HepG2 (cell line): ENCODE results near the gene UBTD2. TPM values are rescaled to one million over a fixed set of nuclear protein-coding genes. Genes with fewer than 3 reads are reported as not detected.

Experiments
- ATAC-seq: fragments of 200-7000 bp; cut with Tn5 transposase; 3 replicates; pipeline ENCODE4 v1.9.1; 2020; ENCODE audit warnings: mild to moderate bottlenecking, moderate library complexity
- BruUV-seq: library from RNA; stranded (reverse); fragments of 400-500 nt; replicated peaks from 2 replicates; lab custom pipeline; 2021; lab: Mats Ljungman, UMichigan
- CTCF ChIA-PET: fragments of 300-600 bp; formaldehyde crosslinking; extraction: SDS; loops from one replicate; lab custom pipeline; 2021; ENCODE audit warnings: low total read pairs, inconsistent platforms, low intra/inter-chr PET ratio; lab: Yijun Ruan, JAX
- POLR2A ChIA-PET: fragments of 350-600 bp; sonication (Branson Sonifier 250); formaldehyde crosslinking; loops from one replicate; lab custom pipeline; 2020; ENCODE audit warnings: antibody characterized with exemption, inconsistent platforms; lab: Yijun Ruan, JAX
- DNase-seq: peaks from one replicate; pipeline ENCODE4 v3.0.0-alpha.2; 2015; ENCODE audit warnings: low spot score
- FAIRE-seq: peaks from 3 replicates; lab custom pipeline; 2011; peaks lifted over from hg19 to GRCh38; lab: Jason Lieb, UNC
- H2AFZ ChIP-seq: one replicate; pipeline ENCODE4 v1.6.1; 2011; ENCODE audit warnings: low read length, inconsistent platforms
- H3K27ac ChIP-seq: fragments of 300-600 bp; 3 replicates; pipeline ENCODE4 v1.8.0; 2011; ENCODE audit warnings: mixed run types, mild to moderate bottlenecking, mixed read lengths, low read length, inconsistent platforms; ENCODE audit not compliant: insufficient read depth; ENCODE audit errors: extremely low read length
- H3K27me3 ChIP-seq, 2 experiments: fragments of 200-600 bp in 1 of 2; 2 replicates in 1 of 2; 3 replicates in 1 of 2; pipeline versions ENCODE4 v1.6.0 to v1.8.0; 2011; ENCODE audit warnings: low read length in 2 of 2, mild to moderate bottlenecking in 2 of 2, moderate library complexity in 2 of 2, inconsistent platforms in 1 of 2; ENCODE audit not compliant: insufficient read depth in 2 of 2, control insufficient read depth in 1 of 2
- H3K36me3 ChIP-seq, 2 experiments: fragments of 200-600 bp in 1 of 2; replicated peaks in 1 of 2; 2 replicates in 1 of 2; 3 replicates in 1 of 2; pipeline versions ENCODE4 v1.5.1 to v1.8.0; 2011; ENCODE audit warnings: low read length in 2 of 2, inconsistent platforms in 1 of 2; ENCODE audit not compliant: insufficient read depth in 2 of 2, control insufficient read depth in 1 of 2
- H3K4me1 ChIP-seq: 2 replicates; pipeline ENCODE4 v1.5.1; 2012; ENCODE audit warnings: low read length, inconsistent platforms; ENCODE audit not compliant: insufficient read depth
- H3K4me2 ChIP-seq: 2 replicates; pipeline ENCODE4 v1.6.0; 2011; ENCODE audit warnings: low read depth, low read length, inconsistent platforms
- H3K4me3 ChIP-seq, 3 experiments: fragments of 200-600 bp in 1 of 3; sonication (generic), shearing (Covaris generic) in 1 of 3; replicated peaks in 1 of 3; 2 replicates each; pipeline ENCODE4 v1.5.1; 2011 to 2016; ENCODE audit warnings: low read length in 3 of 3, inconsistent platforms in 2 of 3, low read depth in 2 of 3, mild to moderate bottlenecking in 2 of 3, control low read depth in 1 of 3, mixed read lengths in 1 of 3; ENCODE audit not compliant: insufficient read depth in 1 of 3
- H3K79me2 ChIP-seq: one replicate; pipeline ENCODE4 v1.6.1; 2011; ENCODE audit warnings: low read length, inconsistent platforms; ENCODE audit not compliant: insufficient read depth
- H3K9ac ChIP-seq: 2 replicates; pipeline ENCODE4 v1.6.0; 2011; ENCODE audit warnings: mild to moderate bottlenecking, low read depth, low read length, inconsistent platforms; ENCODE audit not compliant: insufficient read depth
- H3K9me3 ChIP-seq: 2 replicates; pipeline ENCODE4 v1.5.1; 2012; ENCODE audit warnings: mild to moderate bottlenecking, low read length
- H4K20me1 ChIP-seq: 2 replicates; pipeline ENCODE4 v1.6.0; 2011; ENCODE audit warnings: inconsistent platforms, mild to moderate bottlenecking, low read length, moderate library complexity; ENCODE audit not compliant: insufficient read depth
- AGO2 ChIP-seq: fragments of 200-400 bp; formaldehyde crosslinking; optimal IDR thresholded peaks from 2 replicates; pipeline ENCODE3; 2017; ENCODE audit warnings: mild to moderate bottlenecking, low read depth, low read length, moderate library complexity
- AKAP8 ChIP-seq: sonication (generic); formaldehyde crosslinking; IDR thresholded peaks from 2 replicates; pipeline ENCODE4 v1.5.1; 2020; ENCODE audit warnings: mild to moderate bottlenecking, missing genetic modification reagents
- ATM ChIP-seq: fragments of 450-650 bp; IDR thresholded peaks from 2 replicates; pipeline ENCODE4 v1.7.1; 2017; ENCODE audit warnings: mild to moderate bottlenecking, borderline replicate concordance
- BRCA1 ChIP-seq: sonication (generic); formaldehyde crosslinking; IDR thresholded peaks from 2 replicates; pipeline ENCODE4 v1.4.0; 2020; ENCODE audit warnings: missing genetic modification reagents
- BRD4 ChIP-seq: sonication (generic); formaldehyde crosslinking; IDR thresholded peaks from 2 replicates; pipeline ENCODE4 v1.4.0; 2020; ENCODE audit warnings: missing genetic modification reagents
- CSRNP1 ChIP-seq: sonication (generic); formaldehyde crosslinking; IDR thresholded peaks from 2 replicates; pipeline ENCODE4 v1.8.1; 2023; ENCODE audit warnings: mild to moderate bottlenecking, missing genetic modification reagents
- ESRRA ChIP-seq: sonication (generic); formaldehyde crosslinking; IDR thresholded peaks from 2 replicates; pipeline ENCODE4 v1.5.1; 2020; ENCODE audit warnings: mild to moderate bottlenecking, low read depth, missing genetic modification reagents
- MAFG ChIP-seq: sonication (generic); formaldehyde crosslinking; IDR thresholded peaks from 2 replicates; pipeline ENCODE4 v1.5.1; 2020; ENCODE audit warnings: mild to moderate bottlenecking, missing genetic modification reagents
- POLR2G ChIP-seq: fragments of 200-400 bp; formaldehyde crosslinking; IDR thresholded peaks from 2 replicates; pipeline ENCODE4 v1.6.1; 2018; ENCODE audit warnings: mild to moderate bottlenecking, low read depth, low read length, moderate library complexity
- RFXANK ChIP-seq: IDR thresholded peaks from 2 replicates; pipeline ENCODE4 v1.6.1; 2016
- SMAD1 ChIP-seq: sonication (generic); formaldehyde crosslinking; IDR thresholded peaks from 2 replicates; pipeline ENCODE4 v1.4.0; 2020; ENCODE audit warnings: missing genetic modification reagents, low read depth, mild to moderate bottlenecking, borderline replicate concordance
- ZNF263 ChIP-seq: sonication (generic); formaldehyde crosslinking; IDR thresholded peaks from 2 replicates; pipeline ENCODE4 v1.4.0; 2020; ENCODE audit warnings: missing genetic modification reagents
- ZNF484 ChIP-seq: sonication (generic); formaldehyde crosslinking; IDR thresholded peaks from 2 replicates; pipeline ENCODE4 v1.5.1; 2020; ENCODE audit warnings: mild to moderate bottlenecking, low read depth, missing genetic modification reagents, borderline replicate concordance
- ZNF619 ChIP-seq: sonication (generic); formaldehyde crosslinking; IDR thresholded peaks from 2 replicates; pipeline ENCODE4 v1.4.0; 2020; ENCODE audit warnings: mild to moderate bottlenecking, missing genetic modification reagents
- ZSCAN20 ChIP-seq: sonication (generic); formaldehyde crosslinking; IDR thresholded peaks from 2 replicates; pipeline ENCODE4 v1.4.0; 2020; ENCODE audit warnings: missing genetic modification reagents, mild to moderate bottlenecking, borderline replicate concordance
- WGBS: methylation state at CpG from one replicate; pipeline ENCODE4 v1.1.6; 2017; ENCODE audit warnings: low lambda C conversion rate; 5-methylcytosine and 5-hydroxymethylcytosine counted together
- in situ Hi-C: cut with HindIII; loops from 2 replicates; pipeline ENCODE4 v1.10.0; 2017; ENCODE audit warnings: low pct_unique_long_range_greater_than_20kb; ENCODE audit not compliant: extremely low pct_ligation_motif_present
- intact Hi-C: fragments of 100-400 bp; cut with micrococcal nuclease; formaldehyde crosslinking; loops from one replicate; pipeline ENCODE4 v1.10.0; 2022; ENCODE audit not compliant: unreplicated experiment
- polyA plus RNA-seq, 8 experiments: library from polyadenylated mRNA; depleted of rRNA in 3 of 8; stranded (reverse) in 7 of 8; unstranded in 1 of 8; fragments of >200 nt; fragmentation: Illumina TruSeq in 4 of 8; extraction: Trizol in 4 of 8; gene quantifications; 2 replicates each; pipeline versions ENCODE4 v1.2.1 to v1.2.3, GENCODE V29; 2011 to 2016; ENCODE audit warnings: low read depth in 4 of 8, missing spikeins in 1 of 8, mixed read lengths in 1 of 8; ENCODE audit not compliant: insufficient read depth in 1 of 8
- total RNA-seq, 5 experiments: library from RNA; depleted of rRNA; stranded (reverse); fragments of >200 nt; fragmentation: Illumina TruSeq; extraction: Trizol; gene quantifications; 2 replicates each; pipeline ENCODE4 v1.2.3, GENCODE V29; 2016; ENCODE audit warnings: low read depth in 1 of 5

UBTD2 gene
- total and polyA plus RNA-seq, 2 of the 13 experiments (the other 11 are each of a cell fraction or from before 2014, with no cell fraction given): 15.2 to 24.1 TPM

GRCh38 chr5:172178301-172178987 is 105.1 kb downstream of the UBTD2 start:
- no peaks in the 10 kb centered on the region for H3K36me3 ChIP-seq
- intact Hi-C loops (no loop called here), in situ Hi-C loops (no loop called here)
- H3K4me3 ChIP-seq: peak overlapping the region in 1 of 3 experiments; percentile 35; a peak in 2 of 6 replicates
- H3K9me3 ChIP-seq: no peaks in the 10 kb centered on the region
- TF ChIP-seq SMAD1 (CRISPR knock-in tag) (no peak), ZNF263 (no peak), AKAP8 (CRISPR knock-in tag) (no peak), ESRRA (no peak), ZNF484 (CRISPR knock-in tag) (no peak), POLR2G (no peak), ZSCAN20 (CRISPR knock-in tag) (no peak), RFXANK (CRISPR knock-in tag) (no peak), ATM (no peak), ZNF619 (CRISPR knock-in tag) (no peak), BRD4 (CRISPR knock-in tag) (no peak), AGO2 (no peak), MAFG (CRISPR knock-in tag) (no peak), CSRNP1 (CRISPR knock-in tag) (no peak), BRCA1 (CRISPR knock-in tag) (no peak)
- no peak overlapping the region for H2AFZ ChIP-seq
- DNase-seq (no peak), FAIRE-seq (no peak), ATAC-seq (no peak)
- no peak overlapping the region for H3K9ac ChIP-seq
- ChIA-PET CTCF (no interaction called here), POLR2A (interaction anchor here (1.1 to 1.5 kb wide), 2 partner anchors 13 to 24 kb away, joined by 3 to 4 read pairs; no protein-coding TSS in a partner anchor)
- H4K20me1 ChIP-seq: no peaks in the 10 kb centered on the region
- 77% methylated on average over 14 of the region's 18 CpGs for WGBS
- H3K27ac ChIP-seq: peak overlapping the region; percentile 25
- peaks cover 43% of the 10 kb centered on the region for H3K4me1 ChIP-seq
- BruUV-seq: no TSS peak
- peak overlapping the region; percentile 70 for H3K4me2 ChIP-seq
- H3K27me3 ChIP-seq: no peaks in the 10 kb centered on the region
- peaks cover 3% of the 10 kb centered on the region for H3K79me2 ChIP-seq
